MM.1S (cell line): Measurements from ENCODE around the gene DYNC1I1.

Experiments
- DNase-seq: peaks from one replicate; pipeline ENCODE4 v3.0.0-alpha.2; 2015
- H2AFZ ChIP-seq: fragments of 300-600 bp; sonication (generic); 2 replicates; pipeline ENCODE4 v1.6.0; 2016; ENCODE audit warnings: antibody characterized with exemption, low read length
- H3F3A ChIP-seq: fragments of 300-600 bp; sonication (generic); 2 replicates; pipeline ENCODE4 v1.6.1; 2016; ENCODE audit warnings: mild to moderate bottlenecking, antibody characterized with exemption, low read length, moderate library complexity, mixed read lengths; ENCODE audit not compliant: insufficient read depth
- H3K27ac ChIP-seq: fragments of 300-600 bp; sonication (generic); 2 replicates; pipeline ENCODE4 v1.5.1; 2016; ENCODE audit warnings: mild to moderate bottlenecking, low read length
- H3K27me3 ChIP-seq: fragments of 300-600 bp; sonication (generic); replicated peaks from 2 replicates; pipeline ENCODE4 v1.6.0; 2016; ENCODE audit warnings: low read length; ENCODE audit not compliant: insufficient read depth
- H3K36me3 ChIP-seq: fragments of 300-600 bp; sonication (generic); replicated peaks from 2 replicates; pipeline ENCODE4 v1.6.1; 2016; ENCODE audit warnings: mild to moderate bottlenecking, low read length, mixed read lengths; ENCODE audit not compliant: insufficient read depth
- H3K4me1 ChIP-seq: fragments of 300-600 bp; sonication (generic); 2 replicates; pipeline ENCODE4 v1.6.1; 2016; ENCODE audit warnings: low read length, mixed read lengths
- H3K4me2 ChIP-seq: fragments of 300-600 bp; sonication (generic); 2 replicates; pipeline ENCODE4 v1.6.0; 2016; ENCODE audit warnings: low read depth, low read length
- H3K4me3 ChIP-seq: fragments of 300-600 bp; sonication (generic); 2 replicates; pipeline ENCODE4 v1.5.1; 2016; ENCODE audit warnings: low read length, mixed read lengths
- H3K79me2 ChIP-seq: fragments of 300-600 bp; sonication (generic); 2 replicates; pipeline ENCODE4 v1.6.1; 2016; ENCODE audit warnings: mixed run types, low read length, mixed read lengths
- H3K9ac ChIP-seq: fragments of 300-600 bp; sonication (generic); 2 replicates; pipeline ENCODE4 v1.6.1; 2016; ENCODE audit warnings: low read length, mixed read lengths
- H3K9me2 ChIP-seq: fragments of 300-600 bp; sonication (generic); replicated peaks from 2 replicates; pipeline ENCODE4 v1.6.1; 2016; ENCODE audit warnings: mild to moderate bottlenecking, low read length, mixed read lengths; ENCODE audit not compliant: insufficient read depth
- H3K9me3 ChIP-seq: fragments of 300-600 bp; sonication (generic); replicated peaks from 2 replicates; pipeline ENCODE4 v1.6.1; 2016; ENCODE audit warnings: mild to moderate bottlenecking, low read length, mixed read lengths; ENCODE audit not compliant: insufficient read depth
- H4K20me1 ChIP-seq: fragments of 300-600 bp; sonication (generic); 2 replicates; pipeline ENCODE4 v1.6.1; 2016; ENCODE audit warnings: mild to moderate bottlenecking, low read length, moderate library complexity, mixed read lengths; ENCODE audit not compliant: insufficient read depth
- EZH2 ChIP-seq: fragments of 300-600 bp; sonication (generic); optimal IDR thresholded peaks from 2 replicates; pipeline ENCODE3; 2017; ENCODE audit warnings: low read depth, mild to moderate bottlenecking, antibody characterized with exemption, low read length, mixed read lengths
- EZH2phosphoT487 ChIP-seq: fragments of 300-600 bp; sonication (generic); IDR thresholded peaks from 2 replicates; pipeline ENCODE4 v1.6.1; 2018; ENCODE audit warnings: antibody characterized with exemption, low read length
- TF ChIP-seq, protein P1 (sequence below): fragments of 300-600 bp; sonication (generic); IDR thresholded peaks from 2 replicates; pipeline ENCODE4 v1.5.1; 2016; ENCODE audit warnings: antibody characterized with exemption, low read length, mixed read lengths

Gene DYNC1I1

DNA sequence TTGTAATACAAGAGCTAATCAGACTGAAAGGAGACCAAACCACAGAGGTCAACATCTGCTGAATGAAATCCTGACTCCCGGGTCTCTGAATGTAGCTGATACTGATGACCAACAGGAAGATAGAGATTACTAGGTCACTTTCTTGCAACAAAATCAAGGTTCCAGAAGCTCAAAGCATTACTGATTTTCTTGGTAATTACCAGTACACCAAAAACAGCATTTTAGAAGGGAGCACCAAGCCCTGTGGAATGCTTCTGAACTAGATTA is 371.8 kb downstream of the DYNC1I1 start:
- H2AFZ ChIP-seq = no peak overlapping the region
- no peaks in the 10 kb centered on the region for H3K9me3 ChIP-seq
- no peaks in the 10 kb centered on the region for H3K79me2 ChIP-seq
- no peak overlapping the region for H3K4me2 ChIP-seq
- H3K4me1 ChIP-seq = no peaks in the 10 kb centered on the region
- TF ChIP-seq EZH2 (no peak), EZH2phosphoT487 (no peak)
- TF ChIP-seq, protein P1, sequence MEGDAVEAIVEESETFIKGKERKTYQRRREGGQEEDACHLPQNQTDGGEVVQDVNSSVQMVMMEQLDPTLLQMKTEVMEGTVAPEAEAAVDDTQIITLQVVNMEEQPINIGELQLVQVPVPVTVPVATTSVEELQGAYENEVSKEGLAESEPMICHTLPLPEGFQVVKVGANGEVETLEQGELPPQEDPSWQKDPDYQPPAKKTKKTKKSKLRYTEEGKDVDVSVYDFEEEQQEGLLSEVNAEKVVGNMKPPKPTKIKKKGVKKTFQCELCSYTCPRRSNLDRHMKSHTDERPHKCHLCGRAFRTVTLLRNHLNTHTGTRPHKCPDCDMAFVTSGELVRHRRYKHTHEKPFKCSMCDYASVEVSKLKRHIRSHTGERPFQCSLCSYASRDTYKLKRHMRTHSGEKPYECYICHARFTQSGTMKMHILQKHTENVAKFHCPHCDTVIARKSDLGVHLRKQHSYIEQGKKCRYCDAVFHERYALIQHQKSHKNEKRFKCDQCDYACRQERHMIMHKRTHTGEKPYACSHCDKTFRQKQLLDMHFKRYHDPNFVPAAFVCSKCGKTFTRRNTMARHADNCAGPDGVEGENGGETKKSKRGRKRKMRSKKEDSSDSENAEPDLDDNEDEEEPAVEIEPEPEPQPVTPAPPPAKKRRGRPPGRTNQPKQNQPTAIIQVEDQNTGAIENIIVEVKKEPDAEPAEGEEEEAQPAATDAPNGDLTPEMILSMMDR = no peak
- no peak for DNase-seq
- no peak overlapping the region for H3K9ac ChIP-seq
- H3K4me3 ChIP-seq = no peak overlapping the region
- no peaks in the 10 kb centered on the region for H4K20me1 ChIP-seq
- no peak overlapping the region for H3K27ac ChIP-seq
- H3F3A ChIP-seq = no peaks in the 10 kb centered on the region
- no peaks in the 10 kb centered on the region for H3K36me3 ChIP-seq
- H3K27me3 ChIP-seq = no peaks in the 10 kb centered on the region
- no peaks in the 10 kb centered on the region for H3K9me2 ChIP-seq
